RKO (cell line): ENCODE results near the gene TNIK.
"Not testable (repeated sequence)": the region's sequence is repeated elsewhere in the genome, so short reads cannot be mapped to it uniquely, and the experiment has no call there.

Experiments used
- DNase-seq: peaks from one replicate; pipeline ENCODE4 v3.0.0-alpha.2; 2016; ENCODE audit warnings: low spot score

Gene TNIK

DNA sequence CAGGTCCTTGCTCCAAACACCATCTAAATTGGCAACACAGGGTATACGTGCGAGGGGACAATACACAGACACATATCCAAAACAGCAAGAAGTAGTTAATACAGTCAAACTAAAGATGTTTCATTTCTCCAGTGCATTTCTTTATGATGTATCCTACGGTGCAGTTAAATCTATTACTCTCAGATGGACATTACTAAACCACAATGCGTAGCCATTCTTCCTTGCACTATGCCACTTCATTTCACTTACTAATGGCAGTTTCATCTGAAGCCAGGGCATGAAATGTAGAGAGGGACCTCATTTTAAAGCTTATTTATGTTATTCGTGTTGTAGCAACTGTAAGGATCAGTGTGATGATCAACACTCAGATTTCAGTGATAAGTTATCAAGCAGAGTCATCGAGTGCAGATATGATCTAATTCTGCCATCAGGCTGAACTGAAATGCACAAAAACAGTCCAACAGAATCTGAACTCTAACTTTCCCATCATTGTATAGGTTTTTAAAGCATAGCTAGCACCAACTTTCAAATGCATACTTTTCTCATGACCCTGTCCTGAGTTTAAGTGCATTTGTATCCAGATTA is 14.5 kb downstream of the TNIK start:
- no peak for DNase-seq

GRCh38 chr3:171444001-171444690 is 16.1 kb downstream of the TNIK start:
- no peak for DNase-seq

GRCh38 chr3:171443211-171443957 is 16.8 kb downstream of the TNIK start:
- no peak for DNase-seq

DNA sequence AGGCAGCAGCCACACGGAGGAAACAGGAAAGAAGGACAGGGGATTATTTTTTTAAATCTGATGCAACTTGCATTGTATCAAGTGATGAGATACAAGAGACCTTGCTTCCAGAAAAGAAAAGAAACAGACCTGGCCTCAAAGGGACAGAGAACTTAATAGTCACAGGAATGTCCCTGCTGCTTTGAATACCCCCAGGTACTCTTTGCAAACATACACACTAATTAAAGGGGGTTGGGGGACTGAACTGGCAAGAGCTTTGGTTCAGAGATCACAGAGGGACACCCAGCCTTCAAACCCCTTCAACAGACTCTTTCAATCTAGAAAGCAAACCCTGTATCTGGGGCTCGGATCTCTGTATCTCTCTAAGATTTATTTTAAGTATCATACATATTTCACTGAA is 18.0 kb downstream of the TNIK start:
- no peak for DNase-seq

DNA sequence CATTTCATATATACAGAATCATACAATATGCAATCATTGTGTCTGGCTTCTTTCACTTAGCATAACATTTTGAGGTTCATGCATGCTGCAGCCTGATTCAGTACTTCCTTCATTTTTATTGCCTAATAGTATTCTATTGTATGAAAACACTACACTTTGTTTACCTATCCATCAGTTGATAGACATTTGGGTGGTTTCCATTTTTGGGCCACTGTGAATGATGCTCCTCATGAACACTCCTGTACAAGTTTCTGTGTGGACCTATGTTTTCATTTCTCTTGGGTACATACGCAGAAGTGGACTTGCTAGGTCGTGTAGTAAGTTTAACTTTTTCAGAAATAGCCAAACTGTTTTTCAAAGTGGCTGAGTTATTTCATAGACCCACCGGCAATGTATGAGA is 18.8 kb downstream of the TNIK start:
- DNase-seq = no peak

DNA sequence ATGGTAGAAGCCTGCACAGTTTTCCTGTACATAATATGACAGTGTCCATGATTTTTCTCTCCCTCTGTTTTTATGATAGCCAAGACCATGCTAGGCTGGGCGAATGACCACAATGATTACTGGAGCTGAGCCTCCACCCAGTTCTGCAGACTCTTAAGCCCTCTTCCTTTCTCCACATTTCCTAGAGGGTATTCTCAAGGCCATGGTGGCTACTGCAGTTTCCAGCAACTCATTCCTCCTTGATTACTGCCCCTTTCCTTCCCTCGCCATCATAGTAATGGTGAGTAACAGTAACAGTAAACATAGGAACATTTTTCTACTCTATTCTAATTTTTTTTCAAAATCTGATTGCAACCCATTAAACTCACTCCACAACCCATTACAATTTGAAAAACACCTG is 20.2 kb downstream of the TNIK start:
- no peak for DNase-seq

DNA sequence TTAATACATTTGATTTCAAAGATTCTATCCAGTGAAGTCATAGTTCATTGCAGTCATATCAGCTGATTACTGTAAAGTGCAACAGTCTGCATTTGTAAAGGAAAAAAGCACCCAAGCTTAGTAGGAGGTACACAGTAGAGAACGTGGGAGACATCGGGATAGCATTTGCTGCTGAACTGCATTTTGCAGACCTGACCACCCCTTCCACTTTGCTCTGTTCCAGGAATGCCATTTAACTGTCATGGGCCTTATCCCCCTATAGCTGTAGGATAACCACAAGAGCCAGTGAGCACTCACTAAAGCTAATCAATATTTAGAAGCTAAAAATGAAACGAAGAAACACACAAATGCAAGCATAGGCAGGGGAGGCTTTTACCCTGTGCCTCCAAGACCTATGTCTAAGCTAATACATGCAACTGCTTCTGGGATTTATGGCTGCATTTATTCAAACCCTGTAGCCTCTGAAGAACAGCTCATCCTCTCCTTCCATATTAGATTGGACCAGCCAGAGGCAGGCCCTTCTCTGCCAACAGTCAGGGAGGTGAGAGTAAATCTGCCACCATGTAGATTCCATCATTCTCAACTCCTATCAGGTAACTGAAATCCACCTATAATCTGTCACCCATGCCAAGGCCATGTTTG is 23.0 kb downstream of the TNIK start:
- no peak for DNase-seq

GRCh38 chr3:171436380-171436779 is 23.8 kb downstream of the TNIK start:
- DNase-seq = no peak

DNA sequence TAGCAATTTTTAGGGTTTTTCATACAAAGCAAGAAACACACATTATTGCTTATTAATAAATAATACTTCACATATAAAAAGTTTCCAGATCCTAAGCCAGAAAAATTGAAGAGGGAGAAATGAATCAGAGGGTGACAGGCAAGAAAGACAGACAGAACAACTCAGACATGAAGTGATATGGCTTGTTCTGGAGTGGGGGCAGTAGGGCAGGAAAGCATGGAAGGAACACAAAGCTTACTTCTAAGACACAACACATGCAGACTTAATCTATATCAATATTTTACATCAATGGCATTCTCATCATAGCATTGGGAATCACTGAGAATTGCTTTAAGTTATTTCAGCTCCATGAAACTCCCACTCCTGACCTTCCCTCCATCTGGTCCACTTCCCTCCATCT is 24.4 kb downstream of the TNIK start:
- no peak for DNase-seq

GRCh38 chr3:171435143-171435542 is 25.1 kb downstream of the TNIK start:
- DNase-seq = no peak

GRCh38 chr3:171432548-171432947 is 27.7 kb downstream of the TNIK start:
- no peak for DNase-seq

- no peak for DNase-seq
Observed at GRCh38 chr3:171431550-171431949, 28.7 kb downstream of the TNIK start.

DNA sequence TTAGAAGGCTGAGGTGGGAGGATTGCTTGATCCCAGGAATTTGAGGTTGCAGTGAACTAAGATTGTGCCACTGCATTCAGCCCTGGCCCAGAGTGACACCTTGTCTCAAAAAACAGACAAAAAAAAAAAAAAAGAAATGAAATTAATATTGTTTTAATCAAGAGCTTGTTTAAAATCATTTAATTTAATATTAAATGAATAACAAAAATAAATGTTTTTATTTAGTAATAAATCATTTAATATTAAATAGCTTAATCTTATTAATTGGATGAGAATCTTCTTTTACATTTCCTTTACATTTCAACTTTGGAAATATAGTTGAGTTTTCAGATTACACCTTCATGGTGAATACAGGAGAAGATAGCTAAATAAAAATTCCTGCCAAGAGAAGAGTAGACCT is 29.7 kb downstream of the TNIK start:
- no peak for DNase-seq

GRCh38 chr3:171429635-171430034 is 30.6 kb downstream of the TNIK start:
- DNase-seq = no peak

GRCh38 chr3:171428892-171429291 is 31.3 kb downstream of the TNIK start:
- DNase-seq = no peak

DNA sequence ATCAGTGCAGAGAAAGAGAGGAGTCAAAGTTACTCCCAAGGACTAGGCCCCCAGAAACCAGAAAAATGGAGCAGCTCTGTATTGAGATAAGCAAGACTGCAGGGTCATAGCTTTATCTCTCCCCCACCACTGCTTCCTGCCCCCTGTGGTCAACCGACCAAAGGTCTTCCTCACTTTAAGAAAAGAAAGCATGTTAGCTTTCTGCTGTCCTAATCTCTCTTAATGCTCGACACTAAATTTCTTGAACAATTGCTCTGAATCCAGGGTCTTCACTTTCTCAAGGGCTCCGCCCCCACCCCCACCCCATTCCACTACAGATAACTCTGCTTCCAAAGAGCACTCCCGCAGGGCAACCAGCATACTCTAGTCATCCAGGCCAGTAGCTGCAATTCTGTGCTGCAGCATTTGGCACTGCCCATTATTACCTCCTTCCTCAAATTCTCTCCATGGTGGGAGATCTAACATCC is 31.9 kb downstream of the TNIK start:
- no peak for DNase-seq

DNA sequence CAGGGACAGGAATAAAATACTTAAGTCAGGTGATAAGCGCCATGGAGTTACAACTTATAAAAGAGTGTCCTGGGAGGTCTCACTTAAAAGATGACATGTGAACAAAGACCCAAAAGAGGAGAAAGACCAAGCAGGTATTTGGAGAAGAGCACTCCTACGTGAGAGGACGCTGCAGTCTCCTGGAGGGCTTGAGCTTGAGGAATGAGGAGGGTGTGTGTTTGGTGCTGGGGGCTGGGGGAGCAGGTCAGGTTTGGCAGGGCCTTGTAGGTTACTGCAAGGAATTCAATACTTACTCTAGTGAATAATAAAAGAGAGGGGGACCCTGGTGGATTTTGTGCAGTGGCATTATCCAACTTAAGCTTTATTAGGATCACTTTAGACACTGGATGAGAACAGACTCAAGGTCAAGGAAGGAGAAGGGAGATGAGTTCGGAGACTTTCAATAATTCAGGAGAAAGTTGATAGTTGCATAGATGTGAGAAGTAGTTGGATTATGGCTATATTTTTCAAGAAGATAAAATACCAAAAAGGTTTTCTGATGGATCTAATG is 32.4 kb downstream of the TNIK start:
- no peak for DNase-seq

DNA sequence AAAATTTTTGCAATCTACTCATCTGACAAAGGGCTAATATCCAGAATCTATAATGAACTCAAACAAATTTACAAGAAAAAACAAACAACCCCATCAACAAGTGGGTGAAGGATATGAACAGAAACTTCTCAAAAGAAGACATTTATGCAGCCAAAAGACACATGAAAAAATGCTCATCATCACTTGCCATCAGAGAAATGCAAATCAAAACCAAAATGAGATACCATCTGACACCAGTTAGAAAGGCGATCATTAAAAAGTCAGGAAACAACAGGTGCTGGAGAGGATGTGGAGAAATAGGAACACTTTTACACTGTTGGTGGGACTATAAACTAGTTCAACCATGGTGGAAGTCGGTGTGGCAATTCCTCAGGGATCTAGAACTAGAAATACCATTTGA is 36.1 kb downstream of the TNIK start:
- DNase-seq = not testable (repeated sequence)

DNA sequence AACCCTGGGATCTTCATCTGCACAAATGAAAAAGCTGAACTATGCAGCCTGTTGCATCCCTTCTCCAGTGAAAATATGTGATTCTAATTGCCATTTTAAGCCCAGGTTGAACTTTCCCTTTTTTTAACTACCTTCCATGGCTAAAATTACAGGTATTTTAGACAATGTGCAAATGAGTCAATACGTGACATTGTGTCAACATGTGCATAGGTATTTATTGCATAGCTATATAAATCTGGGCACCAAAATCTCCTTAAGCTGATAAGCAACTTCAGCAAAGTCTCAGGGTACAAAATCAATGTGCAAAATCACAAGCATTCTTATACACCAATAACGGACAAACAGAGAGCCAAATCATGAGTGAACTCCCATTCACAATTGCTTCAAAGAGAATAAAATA is 37.4 kb downstream of the TNIK start:
- DNase-seq = not testable (repeated sequence)

DNA sequence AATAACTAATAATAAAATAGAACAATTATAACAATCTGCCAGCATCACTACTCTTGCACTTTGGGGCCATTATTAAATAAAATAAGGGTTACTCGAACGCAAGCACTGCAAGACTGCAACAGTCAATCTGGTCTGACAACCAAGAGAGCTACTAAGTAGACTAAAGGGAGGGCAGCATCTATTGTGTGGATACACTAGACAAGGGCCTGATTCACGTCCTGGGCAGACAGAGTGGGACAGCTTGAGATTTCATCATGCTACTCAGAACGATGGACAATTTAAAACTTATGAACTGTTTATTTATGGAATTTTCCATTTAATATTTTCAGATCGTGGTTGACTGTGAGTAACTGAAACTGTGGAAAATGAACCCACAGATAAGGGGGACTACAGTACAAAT is 39.5 kb downstream of the TNIK start:
- no peak for DNase-seq

DNA sequence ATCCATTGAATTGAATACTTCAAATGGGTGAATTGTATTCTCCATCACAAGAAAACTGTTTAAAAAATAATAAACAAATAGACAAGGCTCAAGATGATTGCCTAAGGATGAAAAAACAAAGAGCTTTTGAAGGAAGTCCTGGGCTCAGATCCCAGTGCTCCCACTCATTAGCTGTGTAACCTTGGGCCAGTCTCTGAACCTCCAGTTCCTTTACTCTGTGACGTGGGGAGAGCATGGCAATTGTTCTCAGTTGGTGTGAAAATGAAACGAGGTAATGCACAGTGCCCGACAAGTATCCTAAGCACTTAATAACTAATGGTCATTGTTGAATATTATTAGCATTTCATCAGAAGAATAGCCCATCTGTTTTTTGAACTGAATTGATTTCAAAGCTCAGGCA is 40.7 kb downstream of the TNIK start:
- no peak for DNase-seq

DNA sequence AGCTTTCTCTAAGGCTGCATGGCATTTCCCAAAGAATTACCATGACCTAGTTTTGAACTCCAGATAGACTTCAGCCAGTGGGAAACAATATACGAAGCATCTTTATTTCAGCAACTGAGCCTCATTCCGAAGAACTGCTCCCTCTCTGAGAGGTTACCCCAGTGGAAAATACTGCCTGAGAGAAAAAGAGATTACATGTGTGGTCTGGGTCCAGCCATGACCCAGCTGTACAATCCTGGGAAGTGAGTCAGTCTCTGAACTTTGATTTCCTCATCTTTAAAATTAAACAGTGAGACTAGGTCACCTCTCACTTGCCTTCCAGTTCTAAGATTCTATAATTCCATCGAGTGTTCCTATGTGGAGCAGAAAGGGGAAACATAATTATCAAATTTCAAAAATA is 42.4 kb downstream of the TNIK start:
- peak; percentile 34 for DNase-seq

DNA sequence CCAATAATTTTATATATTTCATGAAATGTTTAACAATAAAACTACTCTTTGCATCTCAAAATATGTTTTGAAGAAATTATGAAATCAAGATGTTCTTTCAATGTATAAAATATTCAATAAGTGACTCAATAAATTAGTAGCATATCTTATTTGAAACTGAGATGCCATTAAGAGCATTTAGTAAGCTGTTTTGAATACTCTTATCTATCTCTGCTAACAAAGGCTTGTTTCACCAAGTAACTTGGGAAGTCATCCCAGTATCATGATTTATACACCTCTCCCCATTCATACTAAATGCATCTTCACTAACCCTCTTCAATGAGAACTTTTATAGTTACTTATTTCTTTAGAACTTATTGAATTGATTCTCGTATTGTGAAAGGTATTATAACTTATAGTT is 43.1 kb downstream of the TNIK start:
- DNase-seq = no peak
